CD4-positive, alpha-beta T cell treated with Interleukin-17A for 4 hours (primary cell): Measurements from ENCODE around the gene HOXA9.

Source experiments
- DNase-seq: peaks from one replicate; pipeline ENCODE4 v3.0.0-alpha.2; 2020; ENCODE audit warnings: mixed read lengths

HOXA9 gene

DNA sequence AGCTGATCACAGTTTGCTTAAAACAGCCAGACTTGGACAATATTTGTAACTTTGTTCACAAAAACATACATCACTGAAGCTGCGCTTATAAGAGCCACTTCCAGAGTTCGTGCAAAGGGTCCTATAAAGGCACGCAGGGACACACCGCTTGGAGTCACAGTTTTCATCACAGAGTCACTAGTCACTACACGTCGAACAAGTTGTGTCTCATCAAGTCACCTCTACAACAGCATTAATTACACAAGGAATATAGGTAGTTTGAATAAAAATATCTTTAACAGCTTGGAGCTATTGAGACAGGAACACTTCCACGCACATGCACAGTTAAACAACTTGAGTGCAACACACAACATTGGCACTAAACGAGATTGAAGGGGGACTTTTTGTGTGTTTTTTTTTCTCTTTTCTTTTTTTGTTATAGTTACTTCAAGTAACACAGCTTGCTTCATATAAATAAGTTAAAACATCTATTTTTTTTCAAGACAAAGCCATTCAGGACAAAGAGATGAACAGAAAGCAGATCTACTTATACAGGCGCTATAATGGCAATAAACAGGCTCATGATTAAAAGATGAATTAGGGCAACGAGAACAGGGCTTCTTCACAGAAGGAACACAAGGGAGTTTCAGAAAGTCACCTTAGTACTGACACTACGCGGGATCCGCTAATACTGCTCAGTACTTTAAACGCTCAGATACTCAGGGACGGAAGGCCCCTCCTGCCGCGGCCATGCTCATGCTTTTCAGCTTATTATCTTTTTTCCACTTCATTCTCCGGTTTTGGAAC lies 24.0 kb downstream of the HOXA9 start:
- no peak for DNase-seq

DNA sequence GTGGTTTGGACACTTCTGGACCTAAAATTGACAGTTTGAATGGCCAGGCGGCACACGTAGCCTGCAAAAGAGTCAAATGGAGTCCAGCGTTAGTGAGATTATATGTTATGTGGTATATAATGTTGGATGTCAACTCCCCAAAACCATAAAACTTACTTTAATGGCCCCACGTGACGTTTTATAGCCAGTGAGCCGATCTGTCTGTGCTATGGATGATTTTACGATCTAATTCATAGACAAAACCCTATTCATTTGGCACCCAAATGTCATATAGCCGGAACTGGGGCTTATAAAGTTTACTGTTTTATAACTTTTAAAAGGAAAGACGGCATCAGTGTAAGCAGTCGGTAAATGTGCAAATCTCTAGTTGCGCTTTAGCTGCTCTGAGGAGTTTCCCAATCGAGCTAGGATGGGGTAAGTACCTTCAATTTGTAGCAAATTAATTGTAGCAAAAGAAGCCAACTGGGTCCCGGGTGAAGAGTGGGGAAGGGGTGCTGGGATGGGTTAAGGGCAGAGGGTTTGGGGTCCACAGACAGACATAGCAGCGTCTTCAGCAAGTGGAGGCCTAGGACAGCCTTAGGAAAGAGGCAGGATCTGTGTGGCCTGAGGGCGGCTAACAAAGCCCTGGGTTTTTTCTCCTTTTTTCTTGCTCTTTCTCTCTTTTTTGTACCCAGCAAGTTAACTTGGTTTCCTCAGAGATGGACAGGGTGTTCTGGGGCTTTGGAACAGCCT lies 25.0 kb downstream of the HOXA9 start:
- no peak for DNase-seq

DNA sequence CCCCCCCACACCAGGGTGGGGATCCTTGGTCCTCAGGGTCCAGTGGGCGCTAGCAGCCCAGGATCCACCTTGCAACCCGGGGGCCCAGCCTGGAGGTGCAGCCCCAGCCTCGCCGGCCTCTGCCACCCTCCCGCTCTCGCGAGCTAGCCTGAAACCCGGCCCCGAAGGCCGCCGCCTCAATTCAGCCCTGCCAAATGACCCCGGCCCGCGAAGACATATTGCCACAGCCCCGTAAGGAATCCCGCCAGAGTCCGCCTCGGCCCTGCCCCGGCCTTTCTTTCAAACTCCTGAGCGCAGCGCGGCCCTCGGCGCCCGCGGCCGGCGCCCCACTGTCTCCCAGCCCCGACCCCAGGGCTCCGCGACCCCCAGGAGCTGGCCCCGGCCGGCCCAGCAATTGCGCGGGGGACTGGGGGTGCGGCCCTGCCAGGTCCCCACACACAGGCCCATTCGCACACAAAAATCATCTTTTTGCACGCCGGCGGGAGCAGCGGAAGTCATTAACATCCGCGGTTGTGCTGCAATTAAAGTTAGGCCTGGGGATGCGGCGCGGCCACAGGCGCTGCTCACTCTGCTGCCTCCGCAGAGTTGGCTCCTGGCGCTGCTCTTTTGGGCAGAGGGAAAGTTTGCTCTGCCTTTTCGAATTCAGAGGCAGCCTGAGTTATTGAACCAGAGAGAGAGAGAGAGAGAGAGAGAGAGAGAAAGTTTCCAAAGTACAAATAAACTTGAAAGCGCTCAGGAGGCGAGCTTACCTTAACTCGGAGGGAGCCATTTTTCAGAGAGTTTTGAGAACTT lies 25.8 kb downstream of the HOXA9 start:
- DNase-seq, result no peak

DNA sequence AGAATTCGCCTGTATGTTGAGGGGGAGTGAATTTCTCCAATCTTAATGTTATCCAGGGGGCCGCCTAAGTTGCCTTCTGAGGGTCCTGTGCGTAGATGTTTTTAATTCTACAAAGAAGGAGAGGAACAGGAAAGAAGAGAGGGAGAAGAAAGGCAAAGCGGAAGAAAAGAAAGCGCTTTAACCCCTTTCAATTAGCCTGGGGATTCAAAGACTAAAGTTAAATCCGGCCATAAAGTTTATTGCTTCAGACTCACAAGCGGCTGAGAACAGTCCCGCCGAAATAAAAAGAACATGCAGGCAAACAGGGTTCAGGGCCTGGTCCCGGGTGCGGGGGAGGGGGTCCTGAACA lies 26.4 kb downstream of the HOXA9 start:
- DNase-seq, result no peak

DNA sequence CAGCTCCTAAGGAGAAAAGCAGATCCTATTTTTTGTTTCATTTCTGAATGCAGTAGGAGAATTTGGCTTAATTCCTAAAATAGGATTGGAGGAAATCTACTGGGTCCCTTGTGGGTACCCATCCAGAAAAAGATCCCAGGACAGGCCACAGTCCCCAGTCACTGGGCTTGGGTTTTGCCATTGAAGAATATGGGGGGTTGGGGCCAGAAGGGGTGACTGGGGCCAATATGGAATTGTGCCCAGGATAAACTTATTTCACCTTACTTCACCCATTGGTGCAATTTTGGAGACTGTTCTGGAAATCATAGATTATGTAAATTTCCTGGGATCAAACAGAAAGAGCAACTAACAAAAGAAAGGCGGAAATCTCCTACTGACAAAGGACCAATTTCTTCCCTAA lies 26.9 kb downstream of the HOXA9 start:
- DNase-seq, result no peak

DNA sequence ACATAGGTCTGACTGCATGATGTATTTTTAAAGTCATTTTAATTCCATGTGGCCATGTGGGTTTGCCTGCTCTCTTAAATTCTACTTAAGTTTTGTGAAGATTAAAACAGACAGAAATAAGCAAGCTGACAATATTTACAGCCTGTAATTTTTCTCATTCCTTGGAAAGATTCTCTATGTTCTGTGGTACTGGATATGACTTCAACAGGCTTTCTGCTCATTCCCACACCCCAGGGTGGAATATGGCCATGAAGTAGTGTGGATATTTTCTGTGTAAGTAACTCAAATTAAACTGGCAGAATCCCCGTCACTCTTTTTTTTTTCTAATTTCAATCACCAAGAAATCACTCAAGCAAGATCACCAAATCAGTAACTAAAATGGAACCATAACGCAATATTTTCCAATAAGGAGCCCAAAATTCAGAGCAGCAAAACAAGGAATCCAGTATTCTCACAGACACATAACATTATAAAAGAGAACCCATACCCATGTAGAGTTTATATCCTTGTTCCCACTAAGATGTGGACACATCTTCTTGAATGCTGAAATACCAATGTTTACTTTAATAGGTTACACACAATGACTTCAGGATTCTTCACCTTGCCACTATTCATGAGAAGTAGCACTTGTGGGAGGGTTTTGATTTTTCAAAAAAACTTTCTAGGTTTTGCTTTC lies 27.6 kb downstream of the HOXA9 start:
- no peak for DNase-seq

DNA sequence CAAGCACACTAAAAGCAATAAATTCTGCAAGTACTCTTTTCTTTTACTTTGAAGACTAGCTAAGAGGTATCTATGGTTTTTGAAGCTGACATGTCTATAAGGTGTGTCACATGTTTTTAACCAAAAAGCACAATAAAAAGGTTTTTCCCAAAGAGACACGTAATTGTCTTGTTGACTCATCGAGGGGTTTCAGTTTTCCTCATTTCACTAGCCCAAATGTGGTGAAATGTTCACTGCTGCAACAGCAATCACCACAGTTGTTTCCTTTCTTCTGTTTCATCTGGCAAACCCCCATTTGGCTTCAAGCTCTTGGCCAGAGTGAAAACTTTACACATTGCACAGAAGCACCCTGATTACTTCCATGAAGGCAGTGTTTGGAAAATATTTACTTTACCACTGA lies 30.9 kb downstream of the HOXA9 start:
- no peak for DNase-seq

DNA sequence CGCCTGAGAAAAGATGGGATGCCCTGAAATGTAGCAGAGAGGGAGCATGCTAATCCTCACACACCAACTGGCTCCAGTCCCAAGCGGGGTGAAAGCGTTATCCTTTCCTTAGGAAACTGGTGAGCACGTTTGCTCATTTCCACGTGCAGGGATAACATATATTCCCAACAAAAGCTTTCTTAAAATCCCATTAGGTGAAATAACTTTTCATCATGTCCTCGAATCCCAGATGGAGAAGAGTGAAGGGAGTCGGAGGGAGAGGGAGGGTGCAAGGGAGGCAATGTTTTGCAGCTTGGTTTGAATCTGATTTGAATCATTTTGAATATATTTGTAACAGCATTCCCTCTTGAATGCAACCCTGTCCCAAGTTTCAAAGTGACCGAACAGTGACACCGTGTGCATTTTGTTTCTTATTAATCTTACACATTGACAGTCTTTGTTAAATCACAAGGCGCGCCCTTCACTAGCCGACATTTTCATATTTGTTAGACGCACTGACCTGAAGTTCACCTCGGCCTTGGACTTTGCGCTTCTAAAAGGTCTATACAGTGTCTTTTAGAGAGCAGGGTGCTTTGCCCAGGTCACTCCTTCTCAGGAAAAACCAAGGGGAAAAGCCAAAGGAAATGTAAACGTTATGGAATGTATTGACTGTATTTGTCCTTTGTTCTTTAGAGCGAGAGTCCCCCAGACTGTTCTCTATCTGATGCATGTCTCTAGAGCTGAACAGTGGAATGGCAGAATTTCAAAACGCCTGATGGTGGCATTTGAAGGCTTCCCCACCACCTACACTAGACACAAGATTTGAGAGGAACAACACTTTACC lies 31.7 kb downstream of the HOXA9 start:
- no peak for DNase-seq

DNA sequence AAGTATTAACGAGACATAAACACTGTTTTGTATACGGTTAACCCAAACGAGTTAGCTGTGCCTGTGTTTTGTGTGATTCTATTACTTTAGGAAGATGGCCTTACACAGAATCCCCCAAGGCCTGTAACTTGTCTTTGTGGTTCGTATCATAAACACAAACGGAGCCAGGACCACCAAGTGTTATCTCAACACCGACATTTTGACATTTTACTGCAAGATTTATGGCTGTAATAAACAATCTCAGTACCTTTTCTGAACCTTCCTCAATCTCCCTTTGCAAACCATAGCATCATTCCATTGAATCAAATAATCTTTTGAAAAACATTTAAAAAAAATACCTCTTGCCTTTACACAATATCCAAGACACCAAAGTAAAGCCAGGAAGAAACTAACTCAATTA lies 32.4 kb downstream of the HOXA9 start:
- DNase-seq, result no peak

DNA sequence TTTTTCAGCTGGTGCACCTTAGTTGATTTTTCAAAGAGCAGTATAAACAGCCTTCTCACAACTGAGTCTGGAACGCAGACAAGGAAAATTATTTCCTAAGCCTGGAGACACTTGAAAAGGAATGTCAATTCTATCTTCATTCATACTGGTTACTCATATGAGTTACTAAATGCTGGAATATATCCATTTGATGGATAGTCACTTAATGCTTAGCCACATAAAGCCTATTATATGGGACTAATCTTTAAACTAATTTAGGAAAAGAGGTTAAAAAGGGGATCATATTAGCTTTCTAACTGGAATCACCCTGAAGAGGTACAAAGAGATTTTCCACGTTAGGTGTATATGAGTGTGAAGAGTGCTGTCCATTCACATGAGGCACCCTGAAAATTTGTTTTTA lies 33.1 kb downstream of the HOXA9 start:
- no peak for DNase-seq

DNA sequence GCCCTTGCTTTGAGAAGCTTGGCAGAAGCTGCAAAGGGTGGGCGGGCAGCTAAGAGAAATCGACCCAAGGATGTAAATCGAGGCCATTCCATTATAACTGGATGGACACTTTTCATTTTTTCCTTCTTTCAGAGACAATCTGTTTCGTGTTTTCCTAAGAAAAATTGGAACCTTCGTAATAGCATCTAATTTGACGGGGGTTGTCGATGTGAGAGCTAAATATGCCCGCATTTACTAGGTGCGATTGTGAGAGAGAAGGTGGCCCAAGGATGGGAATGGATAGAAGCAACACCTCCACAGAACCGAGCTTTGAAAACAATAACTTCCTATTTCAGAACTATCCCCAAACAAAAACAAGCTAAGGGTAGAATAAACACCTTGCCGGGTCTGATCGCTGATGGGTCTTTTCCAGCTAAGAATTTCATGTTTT lies 33.9 kb downstream of the HOXA9 start:
- no peak for DNase-seq

DNA sequence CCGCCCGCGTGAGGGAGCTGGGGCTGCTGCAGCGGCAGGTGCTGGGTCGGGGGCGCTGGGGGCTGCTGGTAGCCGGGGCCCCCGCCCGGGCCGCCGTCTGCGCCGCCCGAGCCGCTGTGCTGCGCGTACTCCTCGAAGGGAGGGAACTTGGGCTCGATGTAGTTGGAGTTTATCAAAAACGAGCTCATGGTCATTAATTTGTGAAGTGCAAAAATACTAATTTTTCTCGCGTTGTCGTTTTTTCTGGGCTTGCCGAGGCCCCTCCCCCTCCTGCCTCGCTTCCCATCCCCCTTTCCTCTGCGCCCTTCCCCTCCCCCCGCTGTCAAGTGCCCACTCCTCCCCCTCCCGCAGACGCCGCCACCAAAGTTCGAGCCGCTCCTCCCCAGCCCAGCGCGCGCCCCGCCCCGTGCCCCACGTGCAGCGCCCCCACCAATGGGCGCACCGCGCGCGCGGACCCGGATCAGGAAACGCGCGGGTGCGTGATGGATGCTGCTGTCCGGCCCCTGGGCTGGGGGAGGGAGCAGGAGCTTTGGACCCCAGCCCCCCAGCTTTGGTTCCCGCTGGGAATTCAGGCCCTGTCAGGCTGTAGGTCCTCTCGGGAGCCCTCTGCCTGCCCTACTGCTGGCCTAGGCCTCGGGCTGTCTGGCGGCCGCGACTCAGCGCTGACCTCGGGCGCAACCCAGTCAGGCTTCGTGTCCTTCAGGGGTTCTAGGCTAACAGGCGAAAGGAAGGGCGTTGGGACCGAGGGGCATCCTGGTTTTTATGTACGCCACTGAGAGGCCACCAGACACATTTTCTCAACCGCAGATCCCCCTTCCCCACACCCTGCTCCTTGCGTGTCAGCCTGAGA lies 34.6 kb downstream of the HOXA9 start, which contains the start of gene HOXA4:
HOXA4 (minus strand) TSS at position 218 of the 850 bp plus-strand sequence; CDS start at position 194, 24 bp downstream.
- peak; percentile 86 for DNase-seq

DNA sequence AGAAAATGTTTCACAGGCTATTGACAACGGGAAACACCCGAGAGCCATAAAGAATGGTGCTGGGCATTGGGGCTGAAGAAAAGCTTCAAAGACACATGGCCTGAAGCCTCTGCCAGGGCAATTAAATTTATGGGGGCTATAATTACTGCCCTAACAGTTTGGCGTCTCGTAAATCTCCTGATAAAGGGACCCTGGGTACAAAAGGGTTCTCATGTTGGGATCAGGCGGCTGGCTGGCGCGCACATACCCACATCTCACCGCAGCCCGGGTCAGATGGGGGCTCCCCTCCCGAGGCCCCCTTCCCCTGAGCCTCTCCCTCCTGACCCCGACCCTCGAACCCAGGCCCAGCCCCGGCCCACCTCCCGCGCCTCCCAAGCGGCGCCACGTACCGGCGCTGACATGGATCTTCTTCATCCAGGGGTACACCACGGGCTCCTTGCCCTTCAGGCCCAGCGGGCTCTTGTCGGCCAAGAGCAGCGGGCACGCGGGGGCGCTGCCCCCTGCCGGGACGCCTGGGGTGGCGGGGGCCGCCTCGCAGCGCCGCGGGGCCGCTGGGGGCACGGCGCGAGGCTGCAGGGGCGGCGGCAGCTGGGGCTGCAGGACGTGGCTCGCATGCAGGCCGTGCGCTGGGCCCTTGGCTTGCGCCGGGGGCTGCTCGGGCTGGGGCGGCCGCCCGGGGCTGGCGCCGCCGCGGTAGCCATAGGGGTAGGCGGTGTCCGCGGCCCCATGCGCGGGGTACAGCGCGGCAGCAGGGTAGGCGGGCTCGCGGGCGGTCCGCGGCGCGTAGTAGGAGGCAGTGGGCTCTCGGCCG lies 35.4 kb downstream of the HOXA9 start:
- peak; percentile 30 for DNase-seq

DNA sequence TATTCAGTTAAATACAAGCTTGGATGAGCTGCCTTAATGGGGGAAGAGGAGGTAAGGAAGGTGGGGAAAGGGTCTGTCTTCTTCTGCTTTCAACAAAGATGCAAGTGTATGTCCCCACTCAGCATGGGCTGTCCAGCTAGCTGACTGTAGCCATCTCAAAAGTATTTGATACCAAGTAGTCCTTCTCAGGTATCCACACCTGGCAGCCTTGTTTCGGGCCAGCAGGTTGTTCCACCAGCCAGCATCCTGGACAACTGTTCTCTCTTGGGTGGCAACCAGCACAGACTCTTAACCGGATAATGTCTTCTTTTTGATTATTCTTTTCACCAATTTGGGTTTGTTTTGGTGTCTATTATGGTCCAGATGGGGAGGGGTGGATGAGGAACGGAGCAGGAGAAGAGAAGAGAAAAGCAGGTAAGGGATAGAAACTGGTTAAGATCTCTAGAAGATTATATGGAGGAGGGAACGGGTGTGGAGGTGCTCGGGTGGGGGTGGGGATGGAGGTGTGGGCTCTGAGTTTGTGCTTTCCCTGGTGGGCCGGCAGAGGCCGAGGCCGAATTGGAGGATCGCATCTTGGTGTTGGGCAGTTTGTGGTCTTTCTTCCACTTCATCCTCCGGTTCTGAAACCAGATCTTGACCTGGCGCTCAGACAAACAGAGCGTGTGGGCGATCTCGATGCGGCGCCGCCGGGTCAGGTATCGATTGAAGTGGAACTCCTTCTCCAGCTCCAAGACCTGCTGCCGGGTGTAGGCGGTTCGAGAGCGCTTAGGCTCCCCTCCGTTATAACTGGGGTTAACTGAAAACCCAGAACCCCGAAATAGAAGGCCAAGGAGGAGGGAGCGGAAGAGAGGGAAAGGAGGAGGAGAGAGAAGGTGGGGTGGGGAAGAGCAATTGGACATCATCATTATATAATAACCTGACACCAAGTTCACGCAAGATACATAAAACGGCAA lies 36.3 kb downstream of the HOXA9 start:
- DNase-seq, result no peak

DNA sequence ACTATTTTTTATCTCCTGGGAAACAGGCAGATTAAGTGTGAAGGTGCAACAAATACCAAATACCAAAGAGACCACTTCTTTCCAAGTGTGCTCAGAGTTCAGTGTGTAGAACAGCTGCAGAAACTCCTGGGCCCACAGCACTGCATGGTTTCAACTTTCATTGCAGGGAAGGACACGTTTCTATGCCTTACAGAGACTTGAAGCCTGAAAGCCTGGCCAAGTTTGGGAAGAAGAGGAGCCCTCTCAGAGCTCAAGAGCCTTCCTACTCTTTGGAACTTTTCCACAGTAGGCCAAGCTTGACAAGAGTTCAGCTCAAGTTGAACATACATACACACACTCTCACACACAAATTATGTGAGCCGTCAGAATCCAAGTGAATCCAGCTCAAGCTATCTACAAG lies 37.3 kb downstream of the HOXA9 start:
- DNase-seq, result no peak

DNA sequence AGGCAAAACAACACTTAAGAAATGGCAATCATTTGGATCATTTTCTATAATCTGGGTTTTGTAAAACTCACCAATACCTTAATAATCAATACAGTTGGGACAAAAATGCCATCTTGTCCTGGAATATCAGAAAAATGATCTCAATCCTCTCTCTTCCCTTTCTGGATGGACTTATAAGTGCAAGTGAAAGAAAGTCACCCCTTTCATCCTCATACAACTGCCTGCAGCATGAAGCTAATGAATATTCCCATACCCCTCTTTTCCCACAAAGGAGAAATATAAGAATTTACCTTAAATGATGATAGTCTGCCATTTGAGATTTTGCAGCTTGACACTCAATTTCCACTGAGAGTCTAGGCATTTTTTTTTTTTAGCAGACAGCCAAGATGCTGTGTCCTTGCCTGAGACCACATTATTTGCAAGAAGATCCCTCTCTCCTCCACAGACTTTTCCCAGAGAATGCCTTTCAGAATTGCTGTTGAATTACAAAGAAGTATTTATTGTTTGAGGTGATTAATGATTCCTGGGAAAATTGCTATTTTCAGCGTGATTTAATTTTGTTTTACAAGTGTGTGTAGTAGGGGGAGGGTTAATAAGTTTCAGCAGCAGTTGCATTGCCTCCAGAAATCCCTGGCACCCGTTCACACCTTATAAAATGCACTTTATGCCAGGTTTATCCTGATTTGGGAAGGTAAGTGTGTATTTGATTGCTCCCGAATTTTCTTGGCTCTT lies 38.6 kb downstream of the HOXA9 start:
- DNase-seq, result no peak

DNA sequence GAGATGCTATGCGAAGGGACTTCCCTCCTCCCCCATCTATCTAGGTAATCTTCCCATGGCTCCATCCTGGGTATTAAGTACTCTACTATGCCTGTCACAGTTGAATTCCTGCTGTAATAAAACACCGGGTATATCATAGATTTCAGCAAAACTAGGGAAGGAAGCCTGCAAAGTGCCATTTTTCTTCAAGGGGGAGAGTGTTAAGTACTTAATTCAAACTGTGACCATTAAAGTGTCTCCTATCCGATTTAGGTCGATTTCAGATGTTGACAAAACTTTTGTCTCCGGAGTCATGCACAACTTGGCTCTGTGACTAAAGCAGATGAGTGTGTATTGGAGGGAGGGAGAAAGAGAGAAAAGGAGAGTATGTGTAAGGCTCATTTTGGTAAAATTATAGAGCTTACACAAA lies 39.3 kb downstream of the HOXA9 start:
- DNase-seq, result no peak
